Activated CD4-positive, alpha-beta memory T cell treated with anti-CD3 and anti-CD28 coated beads, Interleukin-2, amount 10 ng/mL, durations not matched to agents 7 days and 5 days (primary cell): ENCODE data around the gene ZNF503. TPM values are rescaled to one million over a fixed set of nuclear protein-coding genes. Genes with fewer than 3 reads are reported as not detected.
"Not testable (repeated sequence)": the region's sequence is repeated elsewhere in the genome, so short reads cannot be mapped to it uniquely, and the experiment has no call there.

Experiments
- CTCF ChIA-PET: fragments of 350-600 bp; sonication (Branson Sonifier 250); formaldehyde crosslinking; loops from one replicate; lab custom pipeline; 2021; ENCODE audit warnings: antibody characterized with exemption, inconsistent platforms; lab: Charles Lee
- POLR2A ChIA-PET: fragments of 350-600 bp; sonication (Branson Sonifier 250); formaldehyde crosslinking; loops from one replicate; lab custom pipeline; 2021; ENCODE audit warnings: antibody characterized with exemption; lab: Charles Lee
- DNase-seq: peaks from one replicate; pipeline ENCODE4 v3.0.0-alpha.2; 2020
- H3K27ac Mint-ChIP-seq: one replicate; pipeline ENCODE4 v1.8.0; 2021; ENCODE audit warnings: mild to moderate bottlenecking, mixed read lengths
- H3K27me3 Mint-ChIP-seq: one replicate; pipeline ENCODE4 v1.8.0; 2021; ENCODE audit warnings: mixed read lengths
- H3K36me3 Mint-ChIP-seq: one replicate; pipeline ENCODE4 v1.8.0; 2021; ENCODE audit warnings: low read depth, mixed read lengths
- H3K4me1 Mint-ChIP-seq: one replicate; pipeline ENCODE4 v1.8.0; 2021; ENCODE audit warnings: mixed read lengths
- H3K4me3 Mint-ChIP-seq: one replicate; pipeline ENCODE4 v1.8.0; 2021; ENCODE audit warnings: mild to moderate bottlenecking, mixed read lengths
- H3K9me3 Mint-ChIP-seq: one replicate; pipeline ENCODE4 v1.8.0; 2021; ENCODE audit warnings: mixed read lengths
- total RNA-seq, 2 experiments: library from RNA; stranded (reverse); gene quantifications; one replicate each; pipeline ENCODE4 v1.2.3, GENCODE V29; 2021

Gene ZNF503
- total RNA-seq, 2 experiments from 2014 or later = 0.23 to 0.35 TPM

- CTCF ChIA-PET = no interaction called here
Measured at GRCh38 chr10:75388082-75388481, 13.5 kb downstream of the ZNF503 start.

GRCh38 chr10:75386128-75386527, 15.4 kb downstream of the ZNF503 start:
- Mint-ChIP-seq H3K27ac (no peak overlapping the region), H3K9me3 (no peaks in the 10 kb centered on the region), H3K4me1 (no peaks in the 10 kb centered on the region), H3K27me3 (peaks cover 10% of the 10 kb centered on the region), H3K4me3 (no peak overlapping the region), H3K36me3 (no peaks in the 10 kb centered on the region)
- ChIA-PET CTCF (interaction anchor here (0.6 kb wide), 1 partner anchor 210 kb away, joined by 3 read pairs; no protein-coding TSS in a partner anchor), POLR2A (no interaction called here)
- no peak for DNase-seq

More at GRCh38 chr10:75388082-75388481, 13.5 kb downstream of the ZNF503 start:
- no peaks in the 10 kb centered on the region for H3K36me3 Mint-ChIP-seq
- POLR2A ChIA-PET = no interaction called here
- no peak overlapping the region for H3K4me3 Mint-ChIP-seq
- no peaks in the 10 kb centered on the region for H3K4me1 Mint-ChIP-seq
- no peaks in the 10 kb centered on the region for H3K9me3 Mint-ChIP-seq
- DNase-seq = no peak
- H3K27me3 Mint-ChIP-seq = peaks cover 12% of the 10 kb centered on the region
- H3K27ac Mint-ChIP-seq = no peak overlapping the region

GRCh38 chr10:75379817-75380216, 21.7 kb downstream of the ZNF503 start:
- no peaks in the 10 kb centered on the region for H3K4me1 Mint-ChIP-seq
- POLR2A ChIA-PET = no interaction called here
- no peaks in the 10 kb centered on the region for H3K9me3 Mint-ChIP-seq
- CTCF ChIA-PET = interaction anchor here (1.0 kb wide), 1 partner anchor 16 kb away, joined by 3 read pairs; no protein-coding TSS in a partner anchor
- no peaks in the 10 kb centered on the region for H3K36me3 Mint-ChIP-seq
- H3K27ac Mint-ChIP-seq = no peak overlapping the region
- DNase-seq = no peak
- H3K4me3 Mint-ChIP-seq = no peak overlapping the region
- H3K27me3 Mint-ChIP-seq = peaks cover 7% of the 10 kb centered on the region

GRCh38 chr10:75379212-75379724, 22.3 kb downstream of the ZNF503 start:
- Mint-ChIP-seq H3K4me1 (no peaks in the 10 kb centered on the region), H3K27ac (no peak overlapping the region), H3K27me3 (peaks cover 7% of the 10 kb centered on the region), H3K4me3 (no peak overlapping the region), H3K9me3 (no peaks in the 10 kb centered on the region), H3K36me3 (no peaks in the 10 kb centered on the region)
- ChIA-PET POLR2A (no interaction called here), CTCF (interaction anchor here (1.0 kb wide), 1 partner anchor 17 kb away, joined by 3 read pairs; no protein-coding TSS in a partner anchor)
- DNase-seq = no peak

GRCh38 chr10:75378379-75378778, 23.2 kb downstream of the ZNF503 start:
- no peaks in the 10 kb centered on the region for H3K4me1 Mint-ChIP-seq
- H3K27me3 Mint-ChIP-seq = peaks cover 7% of the 10 kb centered on the region

GRCh38 chr10:75377869-75378268, 23.7 kb downstream of the ZNF503 start:
- CTCF ChIA-PET = no interaction called here
- Mint-ChIP-seq H3K27ac (no peak overlapping the region), H3K9me3 (no peaks in the 10 kb centered on the region), H3K4me1 (no peaks in the 10 kb centered on the region), H3K27me3 (peaks cover 6% of the 10 kb centered on the region), H3K4me3 (no peak overlapping the region), H3K36me3 (no peaks in the 10 kb centered on the region)
- POLR2A ChIA-PET = no interaction called here
- DNase-seq = no peak

More at GRCh38 chr10:75378379-75378778, 23.2 kb downstream of the ZNF503 start:
- CTCF ChIA-PET = no interaction called here
- no peak overlapping the region for H3K27ac Mint-ChIP-seq
- no peaks in the 10 kb centered on the region for H3K9me3 Mint-ChIP-seq
- no peak overlapping the region for H3K4me3 Mint-ChIP-seq
- H3K36me3 Mint-ChIP-seq = no peaks in the 10 kb centered on the region
- POLR2A ChIA-PET = no interaction called here
- DNase-seq = no peak

GRCh38 chr10:75375838-75376237, 25.7 kb downstream of the ZNF503 start:
- no peaks in the 10 kb centered on the region for H3K36me3 Mint-ChIP-seq
- no peaks in the 10 kb centered on the region for H3K4me1 Mint-ChIP-seq
- no peaks in the 10 kb centered on the region for H3K9me3 Mint-ChIP-seq
- H3K27ac Mint-ChIP-seq = no peak overlapping the region
- no peak overlapping the region for H3K4me3 Mint-ChIP-seq
- no peaks in the 10 kb centered on the region for H3K27me3 Mint-ChIP-seq
- ChIA-PET POLR2A (no interaction called here), CTCF (no interaction called here)
- no peak for DNase-seq

- CTCF ChIA-PET = no interaction called here
- H3K4me1 Mint-ChIP-seq = no peaks in the 10 kb centered on the region
- POLR2A ChIA-PET = no interaction called here
Measured at GRCh38 chr10:75371010-75371409, 30.6 kb downstream of the ZNF503 start.

GRCh38 chr10:75369838-75370237, 31.7 kb downstream of the ZNF503 start:
- H3K4me1 Mint-ChIP-seq, H3K27ac Mint-ChIP-seq, H3K27me3 Mint-ChIP-seq, DNase-seq, CTCF ChIA-PET, H3K4me3 Mint-ChIP-seq, POLR2A ChIA-PET, H3K36me3 Mint-ChIP-seq, H3K9me3 Mint-ChIP-seq: not testable (repeated sequence)

More at GRCh38 chr10:75371010-75371409, 30.6 kb downstream of the ZNF503 start:
- H3K27ac Mint-ChIP-seq = no peak overlapping the region
- no peak for DNase-seq
- H3K4me3 Mint-ChIP-seq = no peak overlapping the region
- H3K27me3 Mint-ChIP-seq = no peaks in the 10 kb centered on the region
- H3K9me3 Mint-ChIP-seq = peaks cover 6% of the 10 kb centered on the region
- no peaks in the 10 kb centered on the region for H3K36me3 Mint-ChIP-seq

- no peaks in the 10 kb centered on the region for H3K4me1 Mint-ChIP-seq
- POLR2A ChIA-PET = no interaction called here
- H3K4me3 Mint-ChIP-seq = no peak overlapping the region
- H3K9me3 Mint-ChIP-seq = peaks cover 6% of the 10 kb centered on the region
- CTCF ChIA-PET = no interaction called here
- no peaks in the 10 kb centered on the region for H3K27me3 Mint-ChIP-seq
- DNase-seq = no peak
- H3K36me3 Mint-ChIP-seq = no peaks in the 10 kb centered on the region
- H3K27ac Mint-ChIP-seq = no peak overlapping the region
Measured at GRCh38 chr10:75367901-75368300, 33.7 kb downstream of the ZNF503 start.

- Mint-ChIP-seq H3K27ac (no peak overlapping the region), H3K27me3 (no peaks in the 10 kb centered on the region), H3K36me3 (no peaks in the 10 kb centered on the region), H3K9me3 (peaks cover 6% of the 10 kb centered on the region), H3K4me3 (no peak overlapping the region), H3K4me1 (no peaks in the 10 kb centered on the region)
- DNase-seq = no peak
- CTCF ChIA-PET = no interaction called here
- POLR2A ChIA-PET = no interaction called here
Measured at GRCh38 chr10:75367021-75367487, 34.5 kb downstream of the ZNF503 start.

- Mint-ChIP-seq H3K4me1 (no peaks in the 10 kb centered on the region), H3K36me3 (no peaks in the 10 kb centered on the region), H3K9me3 (no peaks in the 10 kb centered on the region), H3K4me3 (no peak overlapping the region), H3K27ac (no peak overlapping the region), H3K27me3 (no peaks in the 10 kb centered on the region)
- ChIA-PET POLR2A (no interaction called here), CTCF (no interaction called here)
- no peak for DNase-seq
Measured at GRCh38 chr10:75363431-75363830, 38.1 kb downstream of the ZNF503 start.

- DNase-seq, H3K36me3 Mint-ChIP-seq, POLR2A ChIA-PET, H3K27me3 Mint-ChIP-seq, H3K9me3 Mint-ChIP-seq, H3K4me1 Mint-ChIP-seq, H3K27ac Mint-ChIP-seq, H3K4me3 Mint-ChIP-seq: not testable (repeated sequence)
- CTCF ChIA-PET = interaction anchor here (0.7 kb wide), 1 partner anchor 73 kb away, joined by 3 read pairs; no protein-coding TSS in a partner anchor
Measured at GRCh38 chr10:75359876-75360275, 41.7 kb downstream of the ZNF503 start.

GRCh38 chr10:75358835-75359421, 42.6 kb downstream of the ZNF503 start:
- Mint-ChIP-seq H3K36me3 (no peaks in the 10 kb centered on the region), H3K4me1 (no peaks in the 10 kb centered on the region), H3K9me3 (no peaks in the 10 kb centered on the region), H3K4me3 (no peak overlapping the region), H3K27me3 (no peaks in the 10 kb centered on the region), H3K27ac (no peak overlapping the region)
- ChIA-PET CTCF (no interaction called here), POLR2A (no interaction called here)
- DNase-seq = no peak
